ENCODE measurements around the gene PLPPR4. TPM values are rescaled to one million over a fixed set of nuclear protein-coding genes. Genes with fewer than 3 reads are reported as not detected.

PLPPR4 gene
- polyA plus RNA-seq, 1 of the 3 experiments (the other 2 are of a cell fraction) = 0.61 TPM

GRCh38 chr1:99230695-99231094 is 33.6 kb upstream of the PLPPR4 start:
- CTCF ChIA-PET = interaction anchor here (0.7 to 1.2 kb wide), 2 partner anchors 11 to 28 kb away, joined by 3 to 4 read pairs; no protein-coding TSS in a partner anchor

More at GRCh38 chr1:99230695-99231094, 33.6 kb upstream of the PLPPR4 start:
- TF ChIP-seq GABPA (IDR thresholded peaks at IDR 0.05; ENCODE audit: low read depth) (no peak), FOSL2 (IDR thresholded peaks at IDR 0.05; ENCODE audit: borderline replicate concordance, low read depth) (no peak), NRF1 (IDR thresholded peaks at IDR 0.05; ENCODE audit: low read depth, low read length) (no peak), FOXM1 (IDR thresholded peaks at IDR 0.05; ENCODE audit: low read depth) (no peak), TEAD4 (IDR thresholded peaks at IDR 0.05; ENCODE audit: borderline replicate concordance, insufficient read depth) (no peak), JUND (IDR thresholded peaks at IDR 0.05) (no peak), USF2 (IDR thresholded peaks at IDR 0.05; ENCODE audit: borderline replicate concordance, low read depth, low read length) (no peak), EZH2phosphoT487 (IDR thresholded peaks at IDR 0.05; ENCODE audit: borderline replicate concordance, low read depth) (no peak), FOXJ3 (CRISPR knock-in tag; IDR thresholded peaks at IDR 0.05) (no peak), NFIC (IDR thresholded peaks at IDR 0.05; ENCODE audit: borderline replicate concordance) (no peak), CHD2 (IDR thresholded peaks at IDR 0.05; ENCODE audit: low read length, partially characterized antibody) (no peak), ELF1 (IDR thresholded peaks at IDR 0.05) (no peak), EP300 (IDR thresholded peaks at IDR 0.05; ENCODE audit: borderline replicate concordance in 1 of 2, low read depth in 1 of 2, low read length in 1 of 2) (no peak), GATA2 (CRISPR knock-in tag; IDR thresholded peaks at IDR 0.05) (no peak), RFX5 (IDR thresholded peaks at IDR 0.05; ENCODE audit: low read length) (no peak), MEF2A (IDR thresholded peaks at IDR 0.05; ENCODE audit: borderline replicate concordance, low read depth) (no peak), CTCF (IDR thresholded peaks at IDR 0.05) (no peak)
- TF ChIP-seq, protein P1, sequence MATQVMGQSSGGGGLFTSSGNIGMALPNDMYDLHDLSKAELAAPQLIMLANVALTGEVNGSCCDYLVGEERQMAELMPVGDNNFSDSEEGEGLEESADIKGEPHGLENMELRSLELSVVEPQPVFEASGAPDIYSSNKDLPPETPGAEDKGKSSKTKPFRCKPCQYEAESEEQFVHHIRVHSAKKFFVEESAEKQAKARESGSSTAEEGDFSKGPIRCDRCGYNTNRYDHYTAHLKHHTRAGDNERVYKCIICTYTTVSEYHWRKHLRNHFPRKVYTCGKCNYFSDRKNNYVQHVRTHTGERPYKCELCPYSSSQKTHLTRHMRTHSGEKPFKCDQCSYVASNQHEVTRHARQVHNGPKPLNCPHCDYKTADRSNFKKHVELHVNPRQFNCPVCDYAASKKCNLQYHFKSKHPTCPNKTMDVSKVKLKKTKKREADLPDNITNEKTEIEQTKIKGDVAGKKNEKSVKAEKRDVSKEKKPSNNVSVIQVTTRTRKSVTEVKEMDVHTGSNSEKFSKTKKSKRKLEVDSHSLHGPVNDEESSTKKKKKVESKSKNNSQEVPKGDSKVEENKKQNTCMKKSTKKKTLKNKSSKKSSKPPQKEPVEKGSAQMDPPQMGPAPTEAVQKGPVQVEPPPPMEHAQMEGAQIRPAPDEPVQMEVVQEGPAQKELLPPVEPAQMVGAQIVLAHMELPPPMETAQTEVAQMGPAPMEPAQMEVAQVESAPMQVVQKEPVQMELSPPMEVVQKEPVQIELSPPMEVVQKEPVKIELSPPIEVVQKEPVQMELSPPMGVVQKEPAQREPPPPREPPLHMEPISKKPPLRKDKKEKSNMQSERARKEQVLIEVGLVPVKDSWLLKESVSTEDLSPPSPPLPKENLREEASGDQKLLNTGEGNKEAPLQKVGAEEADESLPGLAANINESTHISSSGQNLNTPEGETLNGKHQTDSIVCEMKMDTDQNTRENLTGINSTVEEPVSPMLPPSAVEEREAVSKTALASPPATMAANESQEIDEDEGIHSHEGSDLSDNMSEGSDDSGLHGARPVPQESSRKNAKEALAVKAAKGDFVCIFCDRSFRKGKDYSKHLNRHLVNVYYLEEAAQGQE (IDR thresholded peaks at IDR 0.05; ENCODE audit: low read depth, low read length) = no peak
- TF ChIP-seq, protein P2, sequence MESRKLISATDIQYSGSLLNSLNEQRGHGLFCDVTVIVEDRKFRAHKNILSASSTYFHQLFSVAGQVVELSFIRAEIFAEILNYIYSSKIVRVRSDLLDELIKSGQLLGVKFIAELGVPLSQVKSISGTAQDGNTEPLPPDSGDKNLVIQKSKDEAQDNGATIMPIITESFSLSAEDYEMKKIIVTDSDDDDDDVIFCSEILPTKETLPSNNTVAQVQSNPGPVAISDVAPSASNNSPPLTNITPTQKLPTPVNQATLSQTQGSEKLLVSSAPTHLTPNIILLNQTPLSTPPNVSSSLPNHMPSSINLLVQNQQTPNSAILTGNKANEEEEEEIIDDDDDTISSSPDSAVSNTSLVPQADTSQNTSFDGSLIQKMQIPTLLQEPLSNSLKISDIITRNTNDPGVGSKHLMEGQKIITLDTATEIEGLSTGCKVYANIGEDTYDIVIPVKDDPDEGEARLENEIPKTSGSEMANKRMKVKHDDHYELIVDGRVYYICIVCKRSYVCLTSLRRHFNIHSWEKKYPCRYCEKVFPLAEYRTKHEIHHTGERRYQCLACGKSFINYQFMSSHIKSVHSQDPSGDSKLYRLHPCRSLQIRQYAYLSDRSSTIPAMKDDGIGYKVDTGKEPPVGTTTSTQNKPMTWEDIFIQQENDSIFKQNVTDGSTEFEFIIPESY (IDR thresholded peaks at IDR 0.05; ENCODE audit: borderline replicate concordance, low read depth) = no peak
- Histone ChIP-seq H3K36me3 (replicated peaks in 1 of 2; ENCODE audit: control insufficient read depth in 1 of 2, insufficient read depth in 2 of 2, low read length in 1 of 2) (no peaks in the 10 kb centered on the region), H2AFZ (ENCODE audit: low read depth) (no peak overlapping the region), H4K20me1 (ENCODE audit: insufficient read depth) (no peaks in the 10 kb centered on the region), H3K27me3 (ENCODE audit: insufficient read depth) (no peaks in the 10 kb centered on the region), H3K4me3 (ENCODE audit: low read depth in 2 of 2, low read length in 1 of 2) (no peak overlapping the region), H3K4me2 (no peak overlapping the region), H3K9me3 (no peaks in the 10 kb centered on the region), H3K9ac (no peak overlapping the region), H3K9me2 (no peaks in the 10 kb centered on the region; the same call in 1 of the 2 replicates), H3K79me2 (ENCODE audit: insufficient read depth) (no peaks in the 10 kb centered on the region), H3F3A (replicated peaks; ENCODE audit: insufficient read depth) (peaks cover under 1% of the 10 kb centered on the region), H3K27ac (ENCODE audit: low read depth in 2 of 2, low read length in 1 of 2) (no peak overlapping the region), H3K4me1 (ENCODE audit: control insufficient read depth in 1 of 2, insufficient read depth in 2 of 2, low read depth in 1 of 2, low read length in 1 of 2) (peaks cover 0 to 14% of the 10 kb centered on the region in 2 experiments; a peak in 2 of 4 replicates)
- DNase-seq = no peak
- POLR2A ChIA-PET = no interaction called here
